ENCODE measurements around the gene ADGRL2.

The ADGRL2 gene

GRCh38 chr1:81989524-81989923 is 188.8 kb downstream of the ADGRL2 start:
- no peak for DNase-seq (ENCODE audit: low read depth)

DNA sequence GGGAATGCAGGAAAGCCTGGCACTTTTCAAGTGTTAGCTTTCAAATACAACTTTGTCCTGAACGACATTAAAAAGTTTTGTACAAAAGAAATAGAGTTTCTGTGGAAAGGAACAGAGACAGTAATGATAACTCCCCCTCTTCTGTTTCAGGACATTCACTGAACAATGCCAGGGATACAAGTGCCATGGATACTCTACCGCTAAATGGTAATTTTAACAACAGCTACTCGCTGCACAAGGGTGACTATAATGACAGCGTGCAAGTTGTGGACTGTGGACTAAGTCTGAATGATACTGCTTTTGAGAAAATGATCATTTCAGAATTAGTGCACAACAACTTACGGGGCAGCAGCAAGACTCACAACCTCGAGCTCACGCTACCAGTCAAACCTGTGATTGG is 189.5 kb downstream of the ADGRL2 start:
- no peak for DNase-seq (ENCODE audit: low read depth)

GRCh38 chr1:81998165-81998564 is 197.4 kb downstream of the ADGRL2 start:
- DNase-seq (ENCODE audit: low read depth): no peak

- no peak for DNase-seq (ENCODE audit: low read depth)
Observed at GRCh38 chr1:81999364-81999763, 198.6 kb downstream of the ADGRL2 start.

DNA sequence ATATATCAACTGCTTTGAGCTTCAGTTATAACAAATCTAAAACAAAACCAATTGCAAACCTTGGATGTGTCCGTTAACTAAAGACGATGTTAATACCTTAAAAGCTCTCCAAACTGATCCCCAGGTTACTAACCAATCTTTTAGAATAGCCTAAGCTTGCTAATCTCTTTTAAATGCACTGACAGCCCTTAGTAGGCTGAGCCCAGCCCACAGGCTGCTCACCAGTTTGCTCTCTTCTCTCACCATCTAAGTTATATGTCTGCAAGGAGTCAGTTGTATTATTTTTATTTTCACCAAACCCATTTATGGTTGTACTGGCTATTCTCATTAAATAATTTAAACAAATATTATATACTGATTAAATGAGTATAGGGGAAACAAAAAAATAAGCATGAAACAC is 199.5 kb downstream of the ADGRL2 start:
- DNase-seq (ENCODE audit: low read depth): no peak

- DNase-seq (ENCODE audit: low read depth): no peak
Observed at GRCh38 chr1:82001345-82001744, 200.6 kb downstream of the ADGRL2 start.

- no peak for DNase-seq (ENCODE audit: low read depth)
Observed at GRCh38 chr1:82007804-82008203, 207.1 kb downstream of the ADGRL2 start.

- no peak for DNase-seq (ENCODE audit: low read depth)
Observed at GRCh38 chr1:82013702-82014101, 213.0 kb downstream of the ADGRL2 start.

GRCh38 chr1:82015444-82015843 is 214.7 kb downstream of the ADGRL2 start:
- no peak for DNase-seq (ENCODE audit: low read depth)

DNA sequence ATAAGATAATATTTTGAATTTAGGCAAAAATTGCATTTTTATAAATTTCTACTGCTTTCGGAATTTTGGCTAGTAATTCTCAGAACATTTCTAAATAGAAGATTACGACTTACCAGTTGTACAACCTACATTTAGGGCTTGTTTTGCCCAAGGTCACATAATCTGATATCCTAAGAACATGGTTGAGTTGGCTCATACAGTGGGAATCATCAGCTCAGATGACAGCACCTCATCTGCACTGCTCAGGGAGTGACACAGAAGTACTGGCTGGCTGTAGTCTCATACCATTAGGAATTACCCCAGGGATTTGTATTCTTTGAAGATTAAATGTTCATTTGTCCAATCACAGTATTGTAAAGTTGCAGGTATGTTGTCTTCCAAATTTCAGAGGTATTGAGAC is 217.6 kb downstream of the ADGRL2 start:
- DNase-seq (ENCODE audit: low read depth): no peak

DNA sequence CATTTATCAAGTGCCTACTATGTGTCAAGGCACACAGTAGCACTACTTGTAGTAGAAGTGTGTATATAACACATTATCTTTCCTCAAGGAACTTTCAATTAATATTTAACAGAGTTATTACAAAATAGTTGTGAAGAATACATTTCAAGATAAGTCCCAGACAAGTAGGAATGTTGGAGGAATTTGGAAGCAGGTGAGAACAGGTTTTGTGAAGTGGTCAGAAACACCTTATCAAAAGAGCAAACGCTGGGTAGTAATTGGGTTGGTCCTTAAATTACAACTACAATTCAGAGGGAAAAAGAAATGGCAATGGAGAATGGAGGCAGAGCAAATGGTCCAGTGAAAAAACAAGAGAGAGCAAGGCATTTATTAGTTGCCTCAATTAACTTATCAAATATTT is 218.8 kb downstream of the ADGRL2 start:
- DNase-seq (ENCODE audit: low read depth): no peak

- DNase-seq (ENCODE audit: low read depth): no peak
Observed at GRCh38 chr1:82030830-82031229, 230.1 kb downstream of the ADGRL2 start.

- no peak for DNase-seq (ENCODE audit: low read depth)
Observed at GRCh38 chr1:82032068-82032467, 231.3 kb downstream of the ADGRL2 start.

- no peak for DNase-seq (ENCODE audit: low read depth)
Observed at GRCh38 chr1:82034812-82035211, 234.1 kb downstream of the ADGRL2 start.

All from activated T-cell treated with anti-CD3 and anti-CD28 coated beads for 1 hour (primary cell).